Tibial nerve (tissue), 4 donors: ENCODE results near the gene NPR3.

ENCODE experiments used
- CTCF ChIP-seq, 5 experiments: fragments of 200-600 bp in 3 of 5; fragments of 450-650 bp in 2 of 5; sonication (generic) in 3 of 5; IDR thresholded peaks; one replicate each; pipeline ENCODE4 v1.5.1; 2016 to 2019; ENCODE audit warnings: antibody characterized with exemption in 5 of 5, mild to moderate bottlenecking in 3 of 5, moderate library complexity in 2 of 5
- EP300 ChIP-seq, 2 donors: sonication (generic); formaldehyde crosslinking; IDR thresholded peaks; one replicate each; pipeline ENCODE4 v1.6.1; 2017; ENCODE audit warnings: antibody characterized with exemption in 2 of 2, mild to moderate bottlenecking in 1 of 2
- POLR2A ChIP-seq, 2 donors: fragments of 450-650 bp; IDR thresholded peaks; one replicate each; pipeline ENCODE4 v1.6.1; 2017; ENCODE audit warnings: antibody characterized with exemption in 2 of 2, mild to moderate bottlenecking in 2 of 2, moderate library complexity in 2 of 2

GRCh38 chr5:32679218-32679617, 31.9 kb upstream of the NPR3 start:
- TF ChIP-seq CTCF (IDR thresholded peaks at IDR 0.05) (no peak), POLR2A (IDR thresholded peaks at IDR 0.05) (no peak), EP300 (IDR thresholded peaks at IDR 0.05) (no peak)
